Adrenal gland (tissue), 12 donors: Measurements from ENCODE around the gene SGCB. TPM values are rescaled to one million over a fixed set of nuclear protein-coding genes. Genes with fewer than 3 reads are reported as not detected.

Experiments
- DNase-seq, 7 donors: peaks; one replicate each; pipeline ENCODE4 v3.0.0-alpha.2; 2019 to 2020
- H3K27ac ChIP-seq, 5 donors: fragments of 200-600 bp; sonication (generic) in 4 of 5; 1 replicate in 3 of 5; 2 replicates in 2 of 5; pipeline versions ENCODE4 v1.5.1 to v1.8.0; 2016 to 2020; ENCODE audit warnings: mild to moderate bottlenecking in 1 of 5
- H3K27me3 ChIP-seq: fragments of 200-600 bp; 2 replicates; pipeline ENCODE4 v1.8.0; 2021
- H3K36me3 ChIP-seq, 2 donors: fragments of 200-600 bp; replicated peaks in 1 of 2; 1 replicate in 1 of 2; 2 replicates in 1 of 2; pipeline versions ENCODE4 v1.5.1 to v1.8.0; 2018 to 2022
- H3K4me1 ChIP-seq, 2 donors: fragments of 200-600 bp; replicated peaks in 1 of 2; 1 replicate in 1 of 2; 2 replicates in 1 of 2; pipeline versions ENCODE4 v1.5.1 to v1.8.0; 2018 to 2021
- H3K4me3 ChIP-seq, 4 donors: fragments of 200-600 bp; sonication (generic) in 3 of 4; one replicate each; pipeline ENCODE4 v1.5.1; 2016 to 2018
- H3K9me3 ChIP-seq, 3 donors: fragments of 200-600 bp; sonication (generic) in 1 of 3; replicated peaks in 1 of 3; 1 replicate in 2 of 3; 2 replicates in 1 of 3; pipeline versions ENCODE4 v1.5.1 to v1.8.0; 2016 to 2021
- POLR2A ChIP-seq, 2 donors: fragments of 450-650 bp; IDR thresholded peaks; one replicate each; pipeline ENCODE4 v1.6.1; 2017; ENCODE audit warnings: antibody characterized with exemption in 2 of 2, mild to moderate bottlenecking in 2 of 2, moderate library complexity in 1 of 2
- WGBS, 4 donors: extraction: QIAGEN DNeasy Blood & Tissue Kit in 2 of 4; methylation state at CpG; one replicate each; pipeline versions ENCODE4 v1.1.5 to v1.1.7; 2013 to 2017; 5-methylcytosine and 5-hydroxymethylcytosine counted together
- intact Hi-C, 2 donors: fragments of 100-400 bp; cut with DNase I; formaldehyde crosslinking; loops; one replicate each; pipeline versions ENCODE4 v1.14.1 to v1.15.0; 2022 to 2023
- polyA plus RNA-seq, 3 donors: library from polyadenylated mRNA; stranded (reverse); fragments of 200-250 nt in 2 of 3; fragments of 350-450 nt in 1 of 3; fragmentation: Illumina TruSeq in 1 of 3; extraction: RNeasy Lipid Tissue Mini Kit (QIAGEN cat#74804) in 1 of 3; gene quantifications; one replicate each; pipeline ENCODE4 v1.2.3, GENCODE V29; 2013 to 2014
- total RNA-seq, 9 donors: library from RNA; depleted of rRNA in 4 of 9; stranded (reverse); fragments of >200 nt in 4 of 9; fragments of 120-200 nt in 1 of 9; fragmentation: NEBNext Ultra II Directional in 1 of 9; extraction: Animal tissue kit (Norgen Biotek cat#: 25700) in 1 of 9; gene quantifications; one replicate each; pipeline versions ENCODE4 v1.1.0 to v1.2.4, GENCODE V29; 2013 to 2023
- TF ChIP-seq, protein P1 (sequence below), 6 experiments: fragments of 450-650 bp in 4 of 6; fragments of 200-600 bp in 2 of 6; sonication (generic) in 1 of 6; IDR thresholded peaks; 1 replicate in 5 of 6; 2 replicates in 1 of 6; pipeline versions ENCODE4 v1.5.1 to v1.8.0; 2016 to 2021; ENCODE audit warnings: antibody characterized with exemption in 6 of 6, mild to moderate bottlenecking in 2 of 6, moderate library complexity in 1 of 6
- donor health status: healthy with polysubstance abuse.
- donor health status: Bipolar disorder and iron deficiency.
- donor health status: DM: yes; HTN: yes; CAD: no.
- donor health status: DM: no; HTN: no; CAD: no.
- donor health status: DM: no; HTN: no; CAD: no.
- donor health status: DM: yes; HTN: yes; CAD: no.

SGCB gene
- total and polyA plus RNA-seq, 12 donors: 7.7 to 55.3 (median 27.1) TPM

DNA sequence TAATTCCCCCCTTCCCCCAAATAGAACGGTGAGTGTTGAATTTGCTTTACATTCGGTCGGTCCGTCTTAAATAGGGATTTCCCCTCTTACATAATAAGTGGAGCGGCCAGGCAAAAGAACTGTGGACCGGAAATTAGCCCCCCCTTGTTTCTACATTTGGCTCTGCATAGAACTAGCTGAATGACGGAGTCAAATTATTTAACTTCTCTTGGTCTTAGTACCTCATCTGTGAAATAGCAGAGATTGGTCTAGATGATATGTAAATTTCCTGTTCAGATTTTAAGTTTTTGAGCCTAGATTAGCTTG, 14.3 kb upstream of the SGCB start:
- H3K4me3 ChIP-seq: peak overlapping the region in 2 of 4 donors; percentile 53 to 63
- H3K4me1 ChIP-seq: no peaks in the 10 kb centered on the region
- H3K27ac ChIP-seq: no peak overlapping the region
- intact Hi-C loops: no loop called here
- 38 to 55% (median 45%) methylated on average over 7 of the region's 7 CpGs for WGBS, 4 donors
- no peaks in the 10 kb centered on the region for H3K27me3 ChIP-seq
- H3K9me3 ChIP-seq: no peaks in the 10 kb centered on the region
- peak in 1 of 7 donors; percentile 9 for DNase-seq
- no peak for TF ChIP-seq POLR2A (IDR thresholded peaks at IDR 0.05)
- TF ChIP-seq, protein P1, sequence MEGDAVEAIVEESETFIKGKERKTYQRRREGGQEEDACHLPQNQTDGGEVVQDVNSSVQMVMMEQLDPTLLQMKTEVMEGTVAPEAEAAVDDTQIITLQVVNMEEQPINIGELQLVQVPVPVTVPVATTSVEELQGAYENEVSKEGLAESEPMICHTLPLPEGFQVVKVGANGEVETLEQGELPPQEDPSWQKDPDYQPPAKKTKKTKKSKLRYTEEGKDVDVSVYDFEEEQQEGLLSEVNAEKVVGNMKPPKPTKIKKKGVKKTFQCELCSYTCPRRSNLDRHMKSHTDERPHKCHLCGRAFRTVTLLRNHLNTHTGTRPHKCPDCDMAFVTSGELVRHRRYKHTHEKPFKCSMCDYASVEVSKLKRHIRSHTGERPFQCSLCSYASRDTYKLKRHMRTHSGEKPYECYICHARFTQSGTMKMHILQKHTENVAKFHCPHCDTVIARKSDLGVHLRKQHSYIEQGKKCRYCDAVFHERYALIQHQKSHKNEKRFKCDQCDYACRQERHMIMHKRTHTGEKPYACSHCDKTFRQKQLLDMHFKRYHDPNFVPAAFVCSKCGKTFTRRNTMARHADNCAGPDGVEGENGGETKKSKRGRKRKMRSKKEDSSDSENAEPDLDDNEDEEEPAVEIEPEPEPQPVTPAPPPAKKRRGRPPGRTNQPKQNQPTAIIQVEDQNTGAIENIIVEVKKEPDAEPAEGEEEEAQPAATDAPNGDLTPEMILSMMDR (IDR thresholded peaks at IDR 0.05): no peak
- no peaks in the 10 kb centered on the region for H3K36me3 ChIP-seq

DNA sequence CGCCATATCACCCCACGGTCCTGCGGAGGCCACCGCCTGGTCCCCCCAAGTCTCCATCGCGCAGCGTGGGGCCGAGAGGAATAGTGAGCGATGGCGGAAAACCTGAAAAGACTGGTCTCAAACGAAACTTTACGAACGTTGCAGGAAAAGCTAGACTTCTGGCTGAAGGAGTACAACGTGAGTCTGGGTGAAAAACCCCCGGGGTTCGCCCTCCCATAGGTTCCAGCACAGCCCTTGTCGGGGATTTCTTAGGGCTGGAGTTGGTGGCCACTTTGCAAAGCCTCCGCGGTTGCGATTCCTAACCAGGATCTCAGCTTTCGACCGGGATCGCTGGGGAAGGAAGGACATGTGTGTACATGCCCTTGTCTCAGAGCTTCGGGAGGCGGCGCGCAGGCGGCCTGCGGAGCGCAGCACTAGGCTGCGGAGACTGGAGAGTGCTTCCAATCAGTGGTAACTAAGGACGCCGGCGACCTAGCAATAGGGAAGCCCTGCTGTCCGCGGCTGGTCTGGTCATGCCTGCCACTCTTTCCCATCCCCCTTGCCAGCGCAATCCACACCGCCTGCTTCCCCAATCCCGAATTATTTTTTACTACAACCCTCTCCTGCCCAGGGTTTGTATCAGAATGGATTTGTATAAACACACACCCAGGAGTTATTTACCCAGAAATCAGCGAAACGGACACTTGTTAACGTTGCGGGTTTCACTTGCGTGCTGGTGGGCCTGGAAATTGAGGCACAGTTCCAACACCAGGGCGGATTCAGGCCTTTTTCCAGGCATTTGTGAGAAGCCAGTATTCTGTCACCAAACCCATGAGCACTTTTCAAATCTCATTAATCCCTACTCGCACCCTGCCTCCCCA, 13.7 kb upstream of the SGCB start:
- Histone ChIP-seq H3K9me3 (no peaks in the 10 kb centered on the region), H3K4me1 (no peaks in the 10 kb centered on the region), H3K4me3 (peak overlapping the region in 3 of 4 donors; percentile 1 to 63 (median 53)), H3K27ac (peak overlapping the region in 4 of 5 donors; percentile 7 to 64 (median 22)), H3K36me3 (no peaks in the 10 kb centered on the region), H3K27me3 (no peaks in the 10 kb centered on the region)
- 9 to 10% (median 9%) methylated on average over 43 to 46 of the region's 46 CpGs for WGBS, 4 donors
- peak; percentile 68 to 87 (median 83) for DNase-seq
- TF ChIP-seq, protein P1 (IDR thresholded peaks at IDR 0.05): peak in 1 of 6 experiments; percentile 3
- TF ChIP-seq POLR2A (IDR thresholded peaks at IDR 0.05): peak in 1 of 2 donors; percentile 46
- intact Hi-C loops: no loop called here

DNA sequence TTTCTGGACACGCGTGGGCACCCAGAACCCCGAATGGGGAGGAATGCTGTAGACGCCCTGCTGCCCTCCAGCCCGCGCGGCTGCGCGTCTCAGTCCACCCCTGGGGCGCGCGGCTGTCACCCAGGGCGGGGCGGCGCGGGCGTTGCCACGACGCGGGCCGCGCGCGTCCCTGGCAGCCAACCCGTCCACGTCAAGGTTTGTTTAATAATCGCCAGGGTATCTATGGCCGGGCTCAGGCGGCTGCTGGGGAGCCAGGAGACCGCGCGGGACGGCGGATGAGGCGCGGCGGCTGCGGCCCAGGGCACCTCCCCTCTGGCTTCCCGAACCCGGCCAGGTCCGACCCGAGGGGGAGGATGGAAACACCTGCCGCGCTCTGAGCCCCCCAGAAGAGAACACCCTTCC, 13.1 kb upstream of the SGCB start, which contains the start of gene SPATA18:
TSS of gene SPATA18 (plus strand) at position 92 of the 402 bp plus-strand sequence. CDS start 401 bp downstream, outside the sequence.
- DNase-seq: peak; percentile 19 to 52 (median 28)
- Histone ChIP-seq H3K27ac (peak within 1 kb of the TSS in 4 of 5 donors; percentile 7 to 64 (median 22)), H3K36me3 (no peaks in the 10 kb centered on the region), H3K4me1 (no peaks in the 10 kb centered on the region), H3K4me3 (peak within 1 kb of the TSS in 3 of 4 donors; percentile 1 to 63 (median 53)), H3K27me3 (no peaks in the 10 kb centered on the region), H3K9me3 (no peaks in the 10 kb centered on the region)
- TF ChIP-seq, protein P1 (IDR thresholded peaks at IDR 0.05): no peak
- TF ChIP-seq POLR2A (IDR thresholded peaks at IDR 0.05): peak in 1 of 2 donors; percentile 2
- WGBS, 4 donors: 1 to 6% (median 2%) methylated on average over 2 to 44 of the region's 44 CpGs
- intact Hi-C loops: no loop called here

DNA sequence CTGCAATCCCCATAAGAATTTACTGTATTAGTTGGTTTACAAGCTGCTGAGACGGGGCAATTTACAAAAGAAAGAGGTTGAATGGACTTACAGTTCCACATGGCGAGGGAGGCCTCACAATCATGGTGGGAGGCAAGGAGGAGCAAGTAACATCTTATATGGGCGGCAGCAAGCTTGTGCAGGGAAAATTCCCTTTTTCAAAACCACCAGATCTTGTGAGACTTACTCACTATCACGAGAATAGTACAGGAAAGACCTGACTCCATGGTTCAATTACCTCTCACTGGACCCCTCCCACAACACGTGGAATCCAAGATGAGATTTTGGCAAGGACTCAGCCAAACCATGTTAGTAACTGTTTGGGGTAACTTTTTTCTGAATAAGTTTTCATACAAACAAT, 11.2 kb upstream of the SGCB start:
- no peak for DNase-seq
- TF ChIP-seq, protein P1 (IDR thresholded peaks at IDR 0.05): no peak
- no peak for TF ChIP-seq POLR2A (IDR thresholded peaks at IDR 0.05)
- Histone ChIP-seq H3K9me3 (no peaks in the 10 kb centered on the region), H3K36me3 (no peaks in the 10 kb centered on the region), H3K27ac (no peak overlapping the region), H3K4me1 (no peaks in the 10 kb centered on the region), H3K27me3 (no peaks in the 10 kb centered on the region), H3K4me3 (no peak overlapping the region)
- intact Hi-C loops: no loop called here
- WGBS, 4 donors: 85 to 91% (median 89%) methylated on average over 5 of the region's 5 CpGs
